Right forelimb (tissue), 1 donor: ENCODE data around the gene TPRG1.

Experiments used
- DNase-seq: peaks from one replicate; pipeline ENCODE4 v3.0.0-alpha.2; 2018

Gene TPRG1

DNA sequence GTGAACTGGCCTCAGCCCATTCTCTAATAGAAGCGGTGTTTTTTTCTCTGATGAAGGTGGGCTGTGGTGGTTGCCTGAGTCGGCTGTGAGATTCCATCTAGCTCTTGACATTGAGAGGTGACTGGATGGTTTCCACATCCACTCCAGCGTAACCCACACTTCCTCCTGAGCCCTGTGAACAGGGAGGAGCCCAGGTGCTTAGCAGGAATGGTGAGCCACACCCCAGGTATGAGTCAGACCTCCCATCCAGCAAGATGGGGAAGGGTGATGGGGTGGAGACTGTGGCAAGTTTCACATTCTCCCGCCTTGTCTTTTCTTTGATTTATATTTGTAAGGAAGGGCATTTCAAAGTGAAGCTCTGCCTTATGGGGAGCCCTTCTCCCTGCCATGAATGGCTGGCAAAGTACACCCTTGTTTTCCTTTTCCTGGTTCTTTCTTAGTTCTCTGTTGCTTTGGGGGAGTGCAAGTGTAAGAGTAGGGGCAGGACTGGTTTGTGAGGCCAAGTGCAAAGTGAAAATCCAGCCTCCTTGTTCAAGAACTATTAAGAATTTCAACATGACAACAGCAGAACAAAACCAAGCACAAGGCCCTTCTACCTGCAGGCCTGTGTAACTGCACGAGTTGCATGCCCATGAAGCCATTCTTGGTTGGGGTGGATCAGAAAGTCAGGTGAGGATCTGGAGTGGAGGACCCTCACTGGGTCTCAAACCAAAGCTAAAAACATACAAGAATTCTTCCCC, 4.6 kb upstream of the TPRG1 start:
- DNase-seq, result no peak

DNA sequence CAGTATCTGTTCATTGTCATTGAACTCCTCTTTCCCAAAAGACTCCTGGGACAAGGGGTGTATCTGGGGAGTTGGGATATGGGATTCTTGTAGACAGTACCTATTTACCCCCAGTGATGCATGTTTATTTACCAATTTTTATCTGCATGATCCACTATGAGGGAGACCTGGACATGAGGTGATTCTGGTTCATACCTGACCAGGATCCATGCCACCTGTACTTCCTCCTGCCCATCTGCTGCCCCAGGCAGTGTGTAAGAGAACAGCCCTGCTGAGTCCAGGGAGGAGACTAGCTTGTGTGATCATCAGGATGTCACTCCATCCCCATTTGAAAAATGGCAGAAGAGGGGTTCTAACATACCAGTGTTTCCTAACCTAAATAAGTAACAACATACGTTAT, 3.1 kb upstream of the TPRG1 start:
- no peak for DNase-seq

DNA sequence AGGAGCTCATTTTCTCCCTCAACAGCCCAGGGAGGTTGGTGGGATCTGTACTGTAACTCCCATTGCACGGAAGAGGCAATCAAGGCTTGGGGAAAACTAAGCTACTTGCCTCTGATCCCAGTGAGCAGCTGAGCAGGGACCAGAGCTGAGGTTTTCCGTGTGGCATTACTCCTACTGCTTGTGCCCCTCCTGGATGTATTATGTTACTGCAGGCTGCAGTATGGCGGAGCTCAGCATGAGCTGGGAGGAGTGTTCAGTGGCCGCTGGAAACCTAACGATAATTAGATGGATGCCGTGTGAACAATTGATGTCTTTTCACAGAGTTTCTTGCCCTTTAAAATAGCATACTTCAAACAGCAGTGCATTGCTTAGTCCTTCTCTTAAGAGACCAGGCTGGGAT, 2.0 kb upstream of the TPRG1 start:
- DNase-seq, result no peak

DNA sequence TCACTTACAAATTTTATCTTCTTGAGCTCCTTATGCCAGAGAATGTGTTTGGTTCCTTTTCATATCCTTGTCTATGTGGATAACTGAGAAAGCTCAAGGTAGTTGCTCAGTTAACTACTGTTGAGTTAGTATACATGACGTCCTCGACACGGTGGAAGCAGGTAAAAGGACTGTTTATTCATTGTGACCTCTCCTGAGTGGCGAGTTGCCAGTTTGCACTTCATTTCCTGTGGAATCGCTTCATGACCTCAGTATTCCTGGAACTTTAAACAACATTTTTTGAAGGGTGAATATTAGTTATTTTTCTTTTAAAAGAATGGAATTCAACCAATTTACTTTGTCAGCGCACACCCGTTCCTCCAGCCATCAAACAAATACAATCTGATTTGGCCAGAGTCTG, 1.2 kb upstream of the TPRG1 start:
- DNase-seq, result no peak

DNA sequence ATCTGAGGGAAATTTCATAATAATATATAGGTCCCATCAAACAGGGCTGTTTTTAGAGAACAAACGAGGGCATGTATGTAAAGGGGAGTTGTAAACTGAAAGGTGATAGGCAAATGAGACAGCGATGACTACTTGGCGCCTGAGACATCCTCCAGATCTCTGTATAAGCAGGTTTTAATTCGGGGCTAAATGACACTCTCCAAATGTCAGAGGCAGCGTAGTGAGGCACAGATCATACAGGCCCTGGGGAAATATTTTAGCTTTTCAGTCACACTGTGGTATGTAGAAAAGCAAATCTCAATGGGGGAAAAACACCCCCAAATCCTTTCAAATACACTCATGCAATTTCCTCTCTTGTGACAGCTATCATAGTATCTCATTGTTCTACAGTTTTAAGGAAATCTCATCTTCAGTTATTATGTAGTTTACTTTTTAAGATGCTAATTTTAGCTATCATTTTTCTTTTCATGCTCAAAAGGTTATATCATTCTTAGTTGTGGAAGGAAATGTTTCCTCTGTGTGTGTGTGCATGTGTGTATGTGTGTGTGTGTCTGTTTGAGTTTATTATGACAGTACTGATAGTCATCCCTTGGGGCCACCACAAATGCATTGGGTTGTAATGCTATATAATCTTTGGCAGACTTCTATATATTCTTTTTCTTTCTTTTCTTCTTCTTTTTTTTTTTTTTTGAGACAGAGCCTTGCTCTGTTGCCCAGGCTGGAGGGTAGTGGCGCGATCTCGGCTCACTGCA, 1.1 kb downstream of the TPRG1 start:
- no peak for DNase-seq

DNA sequence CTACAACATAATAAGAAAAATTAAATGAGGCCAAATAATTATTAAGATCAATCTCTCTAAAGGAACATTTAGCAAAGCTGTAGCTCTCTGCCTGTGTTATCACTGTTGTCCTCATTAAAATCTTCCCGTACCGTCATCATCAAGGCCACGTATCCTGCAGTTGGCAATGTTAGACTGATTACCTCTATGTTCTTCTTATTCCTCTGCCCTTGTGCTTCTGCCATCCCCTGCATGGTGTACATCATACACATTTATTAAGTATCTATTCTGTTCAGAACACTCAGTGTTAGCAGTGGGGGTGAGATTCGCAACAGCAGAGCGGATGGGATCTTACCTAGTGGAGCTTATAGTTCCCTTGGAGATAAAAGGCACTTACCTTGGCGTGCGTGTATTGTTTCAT, 12.8 kb downstream of the TPRG1 start:
- no peak for DNase-seq

DNA sequence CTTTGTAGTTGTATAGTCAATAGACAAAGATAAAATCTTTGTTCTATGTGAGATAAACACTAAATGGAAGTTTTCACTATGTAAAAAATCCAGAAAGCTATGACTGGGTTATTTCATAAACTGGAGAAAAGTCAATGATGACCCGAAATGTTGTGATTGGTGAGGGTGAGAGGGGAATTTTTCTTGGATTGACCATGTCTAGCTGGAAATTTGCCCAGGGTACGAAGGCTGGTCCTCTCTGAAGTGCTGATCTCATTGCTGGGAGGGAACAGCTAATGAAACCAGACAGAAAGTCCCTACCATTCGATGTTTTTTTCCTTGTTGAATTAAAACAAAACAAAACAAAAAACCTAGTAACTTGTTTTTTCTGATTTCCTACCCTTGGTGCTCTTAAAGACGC, 14.3 kb downstream of the TPRG1 start:
- DNase-seq, result no peak

DNA sequence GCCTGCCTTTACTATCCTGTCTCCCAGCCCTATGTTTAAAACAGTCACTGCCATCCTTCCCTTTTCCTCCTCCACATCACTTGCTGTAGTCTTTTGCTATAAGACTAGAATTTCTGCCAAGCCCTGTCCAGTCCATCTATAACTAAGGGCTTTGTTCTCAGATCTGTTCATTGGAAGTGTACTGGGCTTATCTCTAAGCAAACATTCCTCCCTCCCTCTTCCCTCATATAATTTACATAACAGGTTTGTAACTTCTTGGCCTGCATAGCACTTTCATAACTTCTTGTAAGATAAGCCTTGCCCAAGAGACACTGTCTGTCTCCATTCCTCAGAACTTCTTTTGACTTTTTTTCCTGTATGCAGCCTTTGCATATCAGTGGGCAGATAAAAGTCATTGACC, 16.7 kb downstream of the TPRG1 start:
- no peak for DNase-seq

DNA sequence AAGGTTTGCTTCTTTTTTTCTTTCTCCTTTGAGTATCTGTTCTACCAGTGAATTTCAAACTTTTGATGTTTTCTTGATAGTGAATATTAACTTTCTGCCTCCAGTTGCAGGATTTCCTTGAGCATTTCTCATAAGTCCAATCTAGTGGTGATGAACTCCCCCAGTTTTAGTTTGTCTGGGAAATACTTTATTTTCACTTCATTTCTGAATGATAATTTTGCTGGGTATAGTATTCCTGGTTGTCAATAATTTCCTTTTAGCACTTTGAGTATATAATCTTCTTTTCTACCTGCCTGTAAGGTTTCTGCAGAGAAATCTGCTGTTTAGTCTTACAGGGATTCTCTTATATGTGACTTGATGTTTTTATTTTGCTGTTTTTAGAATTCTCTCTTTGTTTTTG, 21.0 kb downstream of the TPRG1 start:
- no peak for DNase-seq

DNA sequence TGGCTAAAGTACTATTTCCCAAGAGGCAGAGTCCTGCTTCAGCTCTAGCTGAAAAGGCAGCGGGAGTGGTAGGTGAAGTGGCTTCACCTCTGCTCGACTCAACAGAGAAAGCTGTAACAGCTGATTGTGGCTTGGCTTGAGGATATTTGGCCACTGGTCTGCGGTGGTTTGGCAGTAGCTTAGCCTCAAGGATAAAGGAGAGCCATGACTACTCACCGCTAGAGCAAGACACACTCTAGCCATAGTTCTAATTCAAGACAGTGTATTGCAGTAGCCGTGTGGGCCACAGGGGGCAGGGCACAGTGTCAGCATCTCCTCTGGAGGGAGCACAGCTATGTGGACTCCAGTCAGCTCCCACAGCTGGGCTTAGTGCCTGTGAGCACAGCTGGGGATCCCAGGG, 23.5 kb downstream of the TPRG1 start:
- DNase-seq, result no peak

DNA sequence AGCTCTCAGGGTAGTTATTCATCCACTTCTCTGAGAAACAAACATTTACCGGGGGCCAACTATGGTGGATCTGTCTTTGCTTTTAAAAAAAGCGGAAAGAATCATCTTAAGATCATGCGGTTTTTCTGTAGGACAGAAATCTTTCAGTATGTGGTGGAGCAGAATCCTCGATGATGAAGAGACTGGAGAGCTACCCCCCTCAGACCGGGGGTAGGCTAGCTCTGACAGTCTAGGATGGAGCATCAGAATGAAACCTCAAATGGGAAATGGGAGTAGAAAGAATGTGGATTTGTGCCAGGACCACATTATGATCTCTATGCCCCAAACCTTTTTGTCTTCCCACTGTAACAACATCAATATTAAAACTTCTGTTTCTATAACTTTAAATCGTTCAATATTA, 30.3 kb downstream of the TPRG1 start:
- DNase-seq, result no peak

DNA sequence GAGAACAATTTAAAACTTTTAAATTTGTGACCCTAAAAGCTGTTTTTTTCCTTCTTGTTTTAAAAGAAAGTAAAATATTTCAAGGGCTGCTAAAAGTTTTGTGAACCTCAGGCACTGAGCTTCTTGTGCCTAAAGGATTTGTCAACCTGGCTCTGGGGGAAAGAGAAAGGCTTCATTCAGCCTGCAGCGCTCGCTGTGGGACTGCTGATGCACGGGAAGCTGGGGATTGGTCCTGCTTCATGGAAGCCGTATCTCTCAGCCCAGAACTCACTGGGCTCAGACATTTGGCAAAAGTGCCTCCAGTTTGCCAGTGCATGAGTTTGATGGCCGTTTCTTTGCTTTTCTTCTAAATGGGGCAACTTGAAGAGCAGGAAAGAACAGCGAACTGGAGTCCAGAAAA, 30.8 kb downstream of the TPRG1 start:
- DNase-seq, result no peak

DNA sequence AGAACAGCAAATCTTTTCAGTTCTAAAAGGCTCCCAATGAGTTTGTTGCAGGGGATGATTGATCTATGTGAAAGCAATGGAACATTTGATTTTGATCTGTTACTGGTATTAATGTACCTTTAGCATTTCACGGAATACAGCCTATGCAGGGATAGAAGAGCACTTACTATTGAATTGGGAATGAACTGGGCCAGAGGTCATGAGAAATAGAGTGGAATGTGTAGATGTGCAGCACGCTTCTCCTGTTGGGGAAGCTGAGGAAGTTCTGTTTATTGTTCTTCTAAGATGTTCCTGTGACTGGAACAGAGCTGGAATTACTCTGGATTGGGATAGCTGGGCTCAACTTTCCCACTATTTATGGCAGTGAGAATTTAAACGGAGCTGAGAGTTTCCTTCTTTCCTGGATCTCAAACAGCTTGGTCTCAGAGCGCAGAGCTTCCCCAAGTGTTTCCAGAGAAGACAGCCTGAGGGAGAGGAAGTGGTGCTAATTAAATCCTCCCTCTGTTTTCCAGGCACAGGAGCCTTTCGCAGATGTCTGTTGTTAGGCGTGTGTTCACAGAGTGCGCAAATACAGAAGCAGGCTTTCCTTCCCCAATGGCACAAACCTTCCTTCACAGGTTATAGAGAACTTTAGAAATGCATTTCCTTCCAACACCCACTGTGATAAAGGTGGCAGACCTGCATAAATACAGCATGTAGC, 32.5 kb downstream of the TPRG1 start:
- DNase-seq, result no peak

DNA sequence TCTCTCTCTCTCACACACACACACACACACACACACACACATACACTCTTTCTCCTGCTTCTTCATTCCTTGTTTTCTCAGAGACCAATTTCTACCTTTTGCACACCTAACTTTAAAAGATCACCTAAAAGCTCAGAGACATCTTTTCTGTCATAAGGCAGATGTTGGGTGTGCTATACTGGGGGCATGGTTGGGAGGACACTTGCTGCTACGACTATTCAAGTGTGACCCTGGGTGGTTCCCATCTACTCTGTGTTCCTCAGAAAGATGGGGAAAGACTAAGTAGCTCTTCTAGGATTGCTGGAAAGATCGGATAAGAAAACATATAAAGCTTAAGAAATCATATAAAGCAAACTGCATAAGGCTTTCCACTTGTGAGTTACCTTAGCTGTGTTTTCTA, 33.2 kb downstream of the TPRG1 start:
- DNase-seq, result no peak

DNA sequence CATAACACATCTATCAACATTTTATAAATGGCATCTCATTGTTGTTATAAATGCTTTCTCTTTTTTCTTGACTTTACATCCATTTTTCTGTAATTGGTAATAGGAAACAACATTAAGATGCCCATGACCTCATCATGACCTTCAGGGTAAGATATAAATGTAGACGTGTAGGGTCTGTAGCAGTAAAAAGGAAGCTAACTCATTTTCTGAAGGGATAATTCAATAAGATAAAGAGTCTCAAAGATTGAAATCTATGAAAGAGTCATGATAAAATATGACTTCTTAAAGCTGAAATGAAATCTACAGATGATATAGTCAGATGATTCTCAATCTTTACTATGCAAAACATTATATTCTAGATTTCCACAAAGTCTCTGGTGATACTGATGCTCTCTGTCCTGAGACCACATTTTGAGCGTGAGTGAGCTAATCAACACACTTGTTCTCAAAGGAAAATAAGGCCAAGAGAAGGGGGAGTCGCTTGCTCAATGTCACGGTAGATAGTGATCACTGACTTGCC, 38.5 kb downstream of the TPRG1 start:
- no peak for DNase-seq

DNA sequence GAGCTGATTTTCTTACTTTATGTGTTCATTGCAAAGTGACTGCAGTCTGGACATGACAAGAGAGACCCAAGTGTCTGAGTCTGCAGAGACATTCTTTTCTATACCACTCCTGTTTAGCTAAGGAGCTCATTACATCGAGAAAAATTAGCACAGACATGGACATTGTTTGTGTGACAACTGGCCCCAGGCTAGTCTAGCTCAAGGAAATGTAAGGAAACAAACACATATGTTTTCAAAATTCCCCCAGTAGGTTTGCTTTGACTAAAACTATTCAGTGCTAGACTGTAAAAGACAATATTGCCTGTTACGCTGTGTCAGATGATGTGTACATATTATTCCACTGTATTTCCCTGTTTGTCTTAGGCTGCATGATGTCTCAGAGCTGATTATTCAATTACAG, 40.9 kb downstream of the TPRG1 start:
- no peak for DNase-seq

DNA sequence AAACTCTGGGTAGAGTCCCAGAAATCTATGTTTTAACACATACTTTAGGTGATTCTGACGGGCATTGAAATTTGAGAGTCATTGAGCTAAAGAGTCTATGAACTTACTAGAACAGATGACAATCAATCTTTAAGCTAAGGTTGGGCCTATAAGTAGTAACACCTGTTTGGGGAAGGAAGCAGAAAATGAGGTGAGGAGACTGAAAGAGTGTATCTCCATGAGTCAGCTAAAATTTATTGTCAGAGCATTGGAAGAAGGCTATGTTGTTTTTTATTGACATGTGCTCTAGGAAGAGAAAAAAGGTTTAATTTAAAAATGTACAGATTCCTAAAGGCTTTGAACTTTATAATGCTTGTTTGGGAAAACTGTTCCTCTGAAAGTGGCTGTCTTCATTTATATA, 42.9 kb downstream of the TPRG1 start:
- no peak for DNase-seq

DNA sequence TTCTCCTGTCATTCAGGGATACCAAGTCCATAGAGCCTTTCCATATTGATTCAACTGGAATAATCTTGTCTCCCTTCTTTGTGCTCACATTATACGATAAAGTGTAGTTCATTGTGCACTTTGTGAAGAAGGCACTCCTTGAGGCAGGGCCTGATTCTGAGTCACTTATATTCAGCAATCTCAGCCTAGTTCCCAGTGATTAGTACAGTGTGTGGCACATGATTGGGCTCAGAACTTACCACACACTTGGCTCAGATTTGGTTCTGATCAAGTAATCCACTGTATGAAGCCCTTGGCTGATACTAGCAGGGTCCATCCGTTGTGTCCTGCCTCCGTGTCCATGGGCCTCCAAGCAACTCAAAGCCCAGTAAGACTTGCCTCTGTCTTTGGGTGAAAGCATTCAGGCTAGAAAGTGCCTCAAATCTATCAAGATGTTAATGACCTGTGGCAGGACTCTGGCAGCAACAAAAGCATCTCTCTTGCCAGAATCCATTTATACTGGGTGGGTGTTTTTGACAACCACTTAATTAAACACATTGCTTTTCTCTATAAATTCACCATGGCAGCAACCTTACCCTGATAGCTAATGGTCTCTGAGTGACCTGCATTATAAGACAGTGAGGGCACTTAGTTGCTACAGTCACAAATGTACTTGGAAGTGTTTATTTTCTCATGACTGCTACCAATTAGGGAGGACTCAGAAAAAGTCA, 51.3 kb downstream of the TPRG1 start:
- DNase-seq, result no peak

DNA sequence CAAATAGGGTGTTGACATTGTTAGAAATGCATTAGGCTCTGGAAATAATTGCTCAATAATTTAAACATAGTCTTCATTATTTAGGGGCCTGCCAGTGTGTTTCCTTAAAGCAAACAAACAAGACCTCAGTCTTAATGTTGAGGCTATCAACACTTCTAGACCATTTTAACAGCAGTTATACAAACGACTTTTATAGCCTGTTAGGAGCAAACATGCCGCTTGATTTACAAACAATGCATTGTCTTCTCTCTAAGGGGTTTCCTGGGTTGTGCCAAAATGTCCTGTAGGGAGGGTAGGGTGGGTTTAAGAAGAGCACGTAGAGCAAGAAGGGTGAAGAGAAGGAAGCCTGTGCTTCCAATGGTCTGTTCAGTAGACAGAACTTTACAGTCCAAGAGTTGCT, 53.7 kb downstream of the TPRG1 start:
- DNase-seq, result no peak

DNA sequence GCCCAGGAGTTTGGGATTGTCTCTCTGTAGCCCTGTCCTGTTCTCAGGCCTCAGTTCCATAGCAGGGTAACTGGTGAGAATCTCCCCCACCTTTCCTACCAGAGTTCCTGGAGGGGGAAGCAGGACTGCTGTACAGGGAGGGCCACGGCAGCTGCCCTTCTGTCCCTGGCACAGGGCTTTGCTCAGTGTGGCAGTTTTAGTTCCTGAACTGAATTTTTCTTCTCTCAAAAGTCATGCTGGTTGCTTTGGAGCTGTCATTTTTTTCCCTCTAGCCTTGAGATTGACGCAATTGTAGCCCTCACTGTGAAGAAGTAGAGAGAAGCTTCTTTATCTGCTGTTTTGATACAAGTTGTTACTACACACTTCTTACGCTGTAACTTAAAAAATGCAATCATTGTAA, 55.5 kb downstream of the TPRG1 start:
- DNase-seq, result no peak

DNA sequence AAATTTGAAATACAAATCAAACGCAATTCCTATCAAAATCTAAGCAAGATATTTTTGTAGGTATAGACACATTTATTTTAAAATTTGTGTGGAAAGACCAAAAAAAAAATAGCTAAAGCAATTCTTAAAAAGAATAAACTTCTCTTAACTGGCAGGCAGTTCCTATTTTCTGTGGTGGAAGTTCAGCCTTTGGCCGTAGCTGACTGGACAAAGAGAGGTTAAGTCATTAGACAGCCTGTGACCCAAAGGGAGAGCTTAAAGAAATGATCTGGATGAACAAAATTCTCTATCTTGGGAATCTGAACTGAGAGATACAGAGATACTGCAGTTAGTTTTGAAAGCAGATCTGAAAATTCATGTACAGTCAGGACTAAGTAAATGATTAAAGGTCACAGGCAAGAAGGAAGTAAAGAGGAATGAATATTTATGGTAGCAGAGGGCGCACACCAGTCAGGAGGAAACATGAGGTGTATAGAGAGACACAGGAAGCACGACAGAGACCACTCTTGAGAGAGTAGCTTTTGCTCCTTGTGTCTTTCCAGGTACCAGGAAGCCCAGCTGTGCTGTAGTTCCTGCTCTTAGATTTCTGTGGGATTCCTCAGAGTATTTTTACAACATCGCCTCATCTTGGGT, 57.5 kb downstream of the TPRG1 start:
- no peak for DNase-seq

DNA sequence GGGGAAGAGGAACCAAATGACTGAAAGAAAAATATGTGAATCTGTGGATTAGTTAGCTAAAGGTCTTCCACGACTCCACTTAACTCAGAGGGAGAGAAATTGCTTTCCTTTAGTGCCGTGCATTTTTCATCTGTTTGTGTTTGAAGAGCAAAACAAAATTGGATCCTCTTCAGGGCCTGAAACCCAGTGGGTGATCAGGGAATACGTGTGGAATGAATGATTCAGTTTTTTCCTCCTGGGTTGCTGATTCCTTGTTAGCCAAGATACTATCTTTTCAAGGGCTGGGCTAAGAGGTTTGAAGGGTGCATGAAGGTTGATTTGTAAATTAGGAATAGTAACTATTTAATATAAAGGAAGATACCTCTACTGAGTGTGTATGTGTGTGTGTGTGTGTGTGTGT, 61.0 kb downstream of the TPRG1 start:
- DNase-seq, result no peak
